Retinal pigment epithelial cell (primary cell): ENCODE results near the gene PLEKHM3.

Experiments used
- DNase-seq: peaks from one replicate; pipeline ENCODE4 v3.0.0-alpha.2; 2010; ENCODE audit warnings: low read depth
- H3K4me3 ChIP-seq: 2 replicates; pipeline ENCODE4 v1.5.1; 2011; ENCODE audit warnings: mild to moderate bottlenecking, low read length, control low read depth, moderate library complexity
- TF ChIP-seq, protein P1 (sequence below): conservative IDR thresholded peaks from 2 replicates; pipeline ENCODE4 v1.5.1; 2011; ENCODE audit warnings: low read depth, low read length, control low read depth, inconsistent platforms

The PLEKHM3 gene

DNA sequence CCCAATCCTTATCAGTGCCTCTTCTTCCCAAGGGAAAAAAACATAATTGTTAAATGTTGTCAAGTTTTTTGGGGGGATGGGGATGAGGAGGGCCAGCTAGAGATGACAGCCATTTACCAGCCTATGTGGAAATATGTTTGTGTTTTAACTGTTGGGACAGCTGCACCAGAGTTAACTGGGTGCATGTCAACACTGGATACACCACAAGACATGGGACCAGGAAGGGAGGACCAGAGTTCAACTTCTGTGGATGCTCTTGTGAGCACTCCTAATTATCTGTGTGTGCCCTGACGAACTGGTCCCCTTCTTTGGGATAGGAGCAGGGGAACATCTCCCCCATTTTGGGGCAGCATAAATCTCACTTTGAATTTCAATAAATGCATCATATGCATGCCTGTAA is 189.5 kb downstream of the PLEKHM3 start:
- H3K4me3 ChIP-seq: no peak overlapping the region
- TF ChIP-seq, protein P1, sequence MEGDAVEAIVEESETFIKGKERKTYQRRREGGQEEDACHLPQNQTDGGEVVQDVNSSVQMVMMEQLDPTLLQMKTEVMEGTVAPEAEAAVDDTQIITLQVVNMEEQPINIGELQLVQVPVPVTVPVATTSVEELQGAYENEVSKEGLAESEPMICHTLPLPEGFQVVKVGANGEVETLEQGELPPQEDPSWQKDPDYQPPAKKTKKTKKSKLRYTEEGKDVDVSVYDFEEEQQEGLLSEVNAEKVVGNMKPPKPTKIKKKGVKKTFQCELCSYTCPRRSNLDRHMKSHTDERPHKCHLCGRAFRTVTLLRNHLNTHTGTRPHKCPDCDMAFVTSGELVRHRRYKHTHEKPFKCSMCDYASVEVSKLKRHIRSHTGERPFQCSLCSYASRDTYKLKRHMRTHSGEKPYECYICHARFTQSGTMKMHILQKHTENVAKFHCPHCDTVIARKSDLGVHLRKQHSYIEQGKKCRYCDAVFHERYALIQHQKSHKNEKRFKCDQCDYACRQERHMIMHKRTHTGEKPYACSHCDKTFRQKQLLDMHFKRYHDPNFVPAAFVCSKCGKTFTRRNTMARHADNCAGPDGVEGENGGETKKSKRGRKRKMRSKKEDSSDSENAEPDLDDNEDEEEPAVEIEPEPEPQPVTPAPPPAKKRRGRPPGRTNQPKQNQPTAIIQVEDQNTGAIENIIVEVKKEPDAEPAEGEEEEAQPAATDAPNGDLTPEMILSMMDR: no peak
- no peak for DNase-seq

GRCh38 chr2:207833251-207833751 is 192.0 kb downstream of the PLEKHM3 start:
- no peak overlapping the region for H3K4me3 ChIP-seq
- TF ChIP-seq, protein P1: no peak
- no peak for DNase-seq

- TF ChIP-seq, protein P1: no peak
- H3K4me3 ChIP-seq: no peak overlapping the region
- DNase-seq: no peak
Observed at GRCh38 chr2:207831584-207832248, 193.6 kb downstream of the PLEKHM3 start.

DNA sequence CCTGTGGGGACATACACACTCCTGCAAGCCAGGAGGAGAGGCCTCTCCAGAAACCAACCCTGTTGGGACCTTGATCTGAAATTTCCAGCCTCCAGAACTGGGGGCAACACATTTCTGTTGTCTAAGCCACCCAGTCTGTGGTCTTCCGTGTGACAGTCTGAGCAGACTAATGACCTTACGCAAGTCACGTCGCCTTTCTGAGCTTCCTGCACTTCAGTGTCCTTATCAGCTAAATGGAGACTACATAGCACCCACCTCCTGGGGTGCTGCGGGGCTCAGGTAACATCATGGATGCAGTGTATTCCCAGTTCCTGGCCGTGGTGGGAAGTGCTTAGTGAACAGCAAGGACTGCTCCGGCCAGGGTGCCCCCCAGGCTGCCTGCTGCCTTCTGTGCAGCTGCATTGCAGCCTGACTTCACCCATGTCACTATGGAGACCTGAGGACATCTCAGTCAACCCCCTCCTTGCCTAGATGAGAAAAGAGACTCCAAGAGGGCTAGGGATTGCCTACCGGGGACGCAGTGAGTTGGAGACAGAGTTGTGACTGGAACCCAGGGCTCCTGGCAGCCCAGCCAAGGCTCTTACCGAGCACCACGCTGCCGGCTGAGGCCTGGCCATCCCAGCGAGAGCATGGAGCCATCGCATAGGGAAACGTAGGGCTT is 194.4 kb downstream of the PLEKHM3 start:
- H3K4me3 ChIP-seq: no peak overlapping the region
- TF ChIP-seq, protein P1: no peak
- DNase-seq: no peak

GRCh38 chr2:207828361-207829057 is 196.8 kb downstream of the PLEKHM3 start:
- DNase-seq: no peak
- TF ChIP-seq, protein P1: no peak

GRCh38 chr2:207825978-207826377 is 199.3 kb downstream of the PLEKHM3 start:
- DNase-seq: no peak
- TF ChIP-seq, protein P1: no peak
- H3K4me3 ChIP-seq: no peak overlapping the region

More at GRCh38 chr2:207828361-207829057, 196.8 kb downstream of the PLEKHM3 start:
- no peak overlapping the region for H3K4me3 ChIP-seq
